ENCODE results near the gene EXOC3L1.

The EXOC3L1 gene

GRCh38 chr16:67216612-67217490 lies 26.9 kb upstream of the EXOC3L1 start:
- in situ Hi-C loops (cut with MboI; ENCODE audit: low sequenced_read_pairs), result no loop called here

GRCh38 chr16:67215706-67216105 lies 25.8 kb upstream of the EXOC3L1 start:
- in situ Hi-C loops (cut with MboI; ENCODE audit: low sequenced_read_pairs), result no loop called here

DNA sequence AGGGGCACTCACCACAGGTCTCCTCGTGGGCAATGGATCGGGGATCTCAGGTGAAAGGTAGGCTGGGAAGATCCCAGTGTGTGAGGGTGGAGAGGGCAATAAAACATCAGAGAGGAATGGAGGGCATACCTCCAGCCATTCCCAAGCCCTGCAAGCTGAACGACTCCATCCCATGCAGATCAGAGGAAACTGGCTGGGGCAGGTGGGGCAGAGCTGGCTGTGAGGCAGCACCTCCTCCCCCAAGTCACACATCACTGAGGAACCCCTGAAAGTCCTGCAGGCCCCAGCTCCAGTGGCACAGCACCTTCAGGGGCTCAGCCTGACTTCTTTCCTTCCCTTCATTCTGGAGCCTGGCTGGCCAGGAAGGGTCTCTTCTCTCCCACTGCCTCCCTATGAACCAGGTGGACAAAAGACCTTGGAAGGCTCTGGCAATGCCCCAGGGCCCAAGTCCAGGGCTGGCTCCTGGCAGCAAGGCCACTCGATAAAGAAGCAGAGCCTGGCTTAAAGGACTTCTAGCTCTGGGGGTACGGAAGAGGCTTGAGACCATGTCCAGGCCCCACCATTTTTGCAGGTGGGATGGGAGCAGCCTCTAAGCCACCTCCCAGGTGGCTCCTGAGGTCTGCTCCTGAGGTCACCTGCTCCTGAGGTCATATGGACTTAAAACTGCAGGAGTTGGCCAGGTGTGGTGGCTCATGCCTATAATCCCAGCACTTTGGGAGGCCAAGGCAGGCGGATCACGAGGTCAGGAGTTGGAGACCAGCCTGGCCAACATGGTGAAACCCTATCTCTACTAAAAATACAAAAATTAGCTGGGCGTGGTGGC lies 23.5 kb upstream of the EXOC3L1 start:
- in situ Hi-C loops (cut with MboI; ENCODE audit: low sequenced_read_pairs), result no loop called here

- in situ Hi-C loops (cut with MboI; ENCODE audit: low sequenced_read_pairs), result no loop called here
Measured at GRCh38 chr16:67212766-67213165, 22.8 kb upstream of the EXOC3L1 start.

- in situ Hi-C loops (cut with MboI; ENCODE audit: low sequenced_read_pairs), result no loop called here
Measured at GRCh38 chr16:67211674-67212073, 21.7 kb upstream of the EXOC3L1 start.

DNA sequence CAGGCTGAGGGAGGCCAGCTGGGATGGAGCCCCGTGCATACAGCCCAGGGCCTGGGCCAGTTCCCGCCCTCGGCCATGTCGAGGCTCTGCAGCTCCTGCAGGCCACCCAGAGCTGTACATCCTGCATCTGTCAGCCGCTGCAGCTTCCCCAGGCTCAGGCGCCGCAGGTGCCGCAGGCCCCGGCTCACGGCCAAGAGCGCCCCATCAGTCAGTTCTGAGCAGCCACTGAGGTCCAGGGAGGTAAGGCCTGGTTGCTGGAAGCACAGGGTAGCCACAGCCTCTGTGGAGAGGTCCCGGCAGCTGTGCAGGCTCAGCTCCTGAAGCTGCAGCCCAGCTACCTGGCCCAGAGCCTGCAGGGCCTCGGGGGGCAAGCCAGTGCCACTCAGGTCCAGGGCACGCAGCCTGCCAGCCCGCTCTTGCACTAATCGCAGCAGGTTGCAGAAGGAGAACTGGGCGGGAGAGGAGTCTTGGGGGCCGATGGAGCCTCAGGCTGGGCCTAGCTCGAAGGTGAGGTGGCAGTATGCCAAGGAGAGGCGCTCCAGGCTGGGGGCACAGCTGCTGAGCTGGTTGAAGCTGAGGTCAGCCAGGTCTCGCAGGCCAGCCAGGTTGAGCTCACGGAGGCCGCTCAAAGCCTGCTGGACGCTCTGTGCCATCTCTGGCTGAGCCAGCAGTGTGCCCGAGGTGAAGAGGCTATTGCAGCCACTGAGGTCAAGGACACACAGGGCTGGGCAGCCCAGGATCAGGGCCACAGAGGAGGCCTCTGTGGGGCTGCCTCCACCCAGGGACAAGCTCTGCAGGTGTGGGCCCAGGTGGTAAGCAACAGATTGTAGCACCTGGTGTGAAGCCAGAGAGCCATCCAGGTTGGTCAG lies 20.4 kb upstream of the EXOC3L1 start:
- in situ Hi-C loops (cut with MboI; ENCODE audit: low sequenced_read_pairs), result no loop called here

DNA sequence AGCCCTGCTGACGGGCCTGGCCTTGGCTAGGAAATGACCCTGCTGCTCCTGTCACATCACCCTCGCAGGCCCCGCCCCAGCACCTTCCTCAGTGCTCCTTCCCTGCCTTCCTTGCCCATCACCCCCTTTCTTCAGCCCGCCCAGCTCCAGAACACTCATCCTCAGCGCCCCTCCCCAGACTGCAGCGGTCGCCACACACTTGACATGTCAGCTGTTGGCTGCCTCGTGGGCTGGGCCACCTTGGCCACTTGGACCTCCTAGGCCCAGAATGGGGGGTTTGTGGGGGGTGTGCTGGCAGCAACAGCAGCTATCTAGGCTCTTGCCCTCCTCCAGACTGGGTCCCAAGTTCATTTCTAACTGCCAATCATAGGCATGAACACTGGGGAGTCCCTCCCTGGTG lies 19.6 kb upstream of the EXOC3L1 start:
- in situ Hi-C loops (cut with MboI; ENCODE audit: low sequenced_read_pairs), result no loop called here

- in situ Hi-C loops (cut with MboI; ENCODE audit: low sequenced_read_pairs), result no loop called here
Measured at GRCh38 chr16:67208154-67208896, 18.4 kb upstream of the EXOC3L1 start.

- in situ Hi-C loops (cut with MboI; ENCODE audit: low sequenced_read_pairs), result no loop called here
Measured at GRCh38 chr16:67207249-67208091, 17.5 kb upstream of the EXOC3L1 start.

GRCh38 chr16:67206838-67207248 lies 16.9 kb upstream of the EXOC3L1 start:
- in situ Hi-C loops (cut with MboI; ENCODE audit: low sequenced_read_pairs), result no loop called here

DNA sequence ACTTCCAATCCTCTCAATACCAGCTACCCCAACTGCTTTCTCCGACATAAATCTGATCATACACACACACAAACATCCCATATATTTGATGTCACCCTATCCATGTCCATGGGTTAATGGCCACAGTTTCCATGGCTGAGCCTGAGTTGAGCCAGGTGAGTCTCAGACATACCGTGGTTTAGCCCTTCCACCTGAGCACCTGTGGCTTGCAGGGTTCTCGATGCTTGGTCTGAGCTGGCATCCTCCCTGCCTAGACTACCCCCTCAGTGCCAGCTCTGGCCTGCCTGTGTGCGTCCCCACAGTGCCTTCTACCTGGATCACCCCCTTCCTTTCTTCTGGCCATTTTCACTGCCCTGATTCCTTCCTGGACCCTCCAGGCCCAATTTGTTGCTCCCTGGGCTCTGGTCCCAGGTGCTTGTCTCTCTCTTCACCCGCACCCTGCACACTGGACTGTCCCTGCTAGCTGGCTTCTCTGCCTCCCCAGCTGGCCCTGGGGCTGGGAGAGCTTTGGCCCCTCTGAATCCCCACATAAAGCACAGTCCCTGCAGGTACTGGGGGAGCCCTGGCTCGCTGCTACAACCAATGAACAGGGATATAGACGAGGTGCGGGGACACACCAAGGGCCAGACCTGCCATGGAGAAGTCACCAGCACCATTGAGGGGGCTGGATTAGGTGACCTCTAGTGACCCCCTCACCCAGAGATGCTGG lies 16.3 kb upstream of the EXOC3L1 start:
- in situ Hi-C loops (cut with MboI; ENCODE audit: low sequenced_read_pairs), result no loop called here

- in situ Hi-C loops (cut with MboI; ENCODE audit: low sequenced_read_pairs), result no loop called here
Measured at GRCh38 chr16:67204076-67204475, 14.1 kb upstream of the EXOC3L1 start.

DNA sequence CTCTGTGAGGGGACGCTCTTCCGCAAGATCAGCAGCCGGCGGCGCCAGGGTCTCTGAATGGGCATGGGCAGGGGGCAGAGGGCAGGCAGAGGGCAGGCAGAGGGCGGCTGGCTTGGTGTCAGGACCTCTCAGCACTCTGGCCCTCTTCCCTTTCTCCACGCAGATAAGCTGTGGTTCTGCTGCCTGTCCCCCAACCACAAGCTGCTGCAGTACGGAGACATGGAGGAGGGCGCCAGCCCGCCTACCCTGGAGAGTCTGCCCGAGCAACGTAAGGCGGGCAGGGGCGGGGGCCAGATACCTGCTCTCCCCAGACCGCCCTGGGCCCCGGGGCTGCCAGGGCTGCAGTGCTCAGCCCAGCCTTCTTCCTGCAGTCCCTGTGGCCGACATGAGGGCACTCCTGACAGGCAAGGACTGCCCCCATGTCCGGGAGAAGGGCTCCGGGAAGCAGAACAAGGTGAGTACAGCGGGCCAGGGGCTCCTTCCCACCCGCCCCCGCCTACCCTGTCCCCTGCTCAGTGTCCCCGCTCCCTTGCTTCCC lies 13.1 kb upstream of the EXOC3L1 start:
- in situ Hi-C loops (cut with MboI; ENCODE audit: low sequenced_read_pairs), result no loop called here

DNA sequence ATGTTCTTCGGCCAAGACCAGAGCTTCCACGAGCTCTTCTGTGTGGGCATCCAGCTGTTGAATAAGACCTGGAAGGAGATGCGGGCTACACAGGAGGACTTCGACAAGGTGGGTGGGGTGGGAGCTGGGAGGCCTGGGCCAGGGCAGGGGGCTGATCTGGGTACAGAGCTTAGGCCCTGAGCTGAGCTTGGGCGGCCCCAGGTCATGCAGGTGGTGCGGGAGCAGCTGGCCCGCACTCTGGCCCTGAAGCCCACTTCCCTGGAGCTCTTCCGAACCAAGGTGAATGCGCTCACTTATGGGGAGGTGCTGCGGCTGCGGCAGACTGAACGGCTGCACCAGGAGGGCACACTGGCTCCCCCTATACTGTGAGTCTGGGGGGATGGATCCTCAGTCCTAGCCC lies 12.5 kb upstream of the EXOC3L1 start:
- in situ Hi-C loops (cut with MboI; ENCODE audit: low sequenced_read_pairs), result no loop called here

DNA sequence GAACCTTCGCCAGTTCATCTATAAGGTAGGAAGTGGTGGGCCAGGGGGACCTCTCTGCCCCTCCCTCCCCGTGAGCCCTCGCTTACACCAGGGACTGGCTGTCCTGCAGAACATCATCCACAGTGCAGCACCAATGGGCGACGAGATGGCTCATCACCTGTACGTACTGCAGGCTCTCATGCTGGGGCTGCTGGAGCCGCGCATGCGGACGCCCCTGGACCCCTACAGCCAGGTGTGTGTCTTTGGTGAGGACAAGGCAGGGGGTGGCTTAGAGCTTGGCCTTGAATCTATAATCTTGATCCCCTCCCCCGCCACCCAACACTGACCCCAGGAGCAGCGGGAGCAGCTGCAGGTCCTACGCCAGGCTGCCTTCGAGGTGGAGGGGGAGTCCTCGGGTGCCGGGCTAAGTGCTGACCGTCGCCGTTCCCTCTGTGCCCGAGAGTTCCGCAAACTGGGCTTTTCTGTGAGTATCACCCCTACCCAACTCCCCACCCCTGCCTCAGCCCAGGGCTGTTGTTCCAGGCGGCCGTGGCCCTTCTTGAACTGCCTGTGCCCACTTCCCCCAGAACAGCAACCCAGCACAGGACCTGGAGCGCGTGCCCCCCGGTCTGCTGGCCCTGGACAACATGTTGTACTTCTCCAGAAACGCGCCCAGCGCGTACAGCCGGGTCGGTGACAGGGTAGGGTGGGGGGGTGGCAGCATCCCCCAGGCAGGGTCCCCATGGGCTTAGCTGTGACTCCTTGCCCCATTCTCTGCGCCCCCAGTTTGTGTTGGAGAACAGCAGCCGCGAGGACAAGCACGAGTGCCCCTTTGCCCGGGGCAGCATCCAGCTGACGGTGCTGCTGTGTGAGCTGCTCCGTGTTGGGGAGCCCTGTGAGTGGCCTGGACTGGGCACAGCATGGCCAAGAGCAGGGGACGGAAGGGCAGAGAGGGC lies 11.7 kb upstream of the EXOC3L1 start:
- in situ Hi-C loops (cut with MboI; ENCODE audit: low sequenced_read_pairs), result no loop called here

DNA sequence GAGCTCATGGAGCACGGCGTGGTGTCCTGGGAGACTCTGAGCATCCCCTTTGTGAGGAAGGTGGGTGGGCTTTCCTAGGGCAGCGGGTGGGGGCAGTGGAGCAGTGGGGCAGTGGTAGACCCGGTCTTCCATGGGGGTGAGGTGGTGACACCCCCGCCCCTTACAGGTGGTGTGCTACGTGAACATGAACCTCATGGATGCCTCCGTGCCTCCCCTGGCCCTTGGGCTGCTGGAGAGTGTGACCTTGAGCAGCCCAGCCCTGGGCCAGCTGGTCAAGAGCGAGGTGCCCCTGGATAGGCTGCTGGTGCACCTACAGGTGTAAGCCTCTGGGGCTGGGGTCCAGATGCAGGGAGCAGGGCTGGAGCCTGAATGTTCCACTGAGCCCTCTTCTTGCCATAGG lies 10.6 kb upstream of the EXOC3L1 start:
- in situ Hi-C loops (cut with MboI; ENCODE audit: low sequenced_read_pairs), result no loop called here

- in situ Hi-C loops (cut with MboI; ENCODE audit: low sequenced_read_pairs), result no loop called here
Measured at GRCh38 chr16:67199808-67200198, 9.9 kb upstream of the EXOC3L1 start.

Measured in hTERT RPE-1 (cell line).